Peyer's patch (tissue), 4 donors: ENCODE data around the gene ORM1.

Experiments
- CTCF ChIP-seq, 6 experiments: fragments of 450-650 bp in 4 of 6; fragments of 200-600 bp in 2 of 6; sonication (generic) in 1 of 6; IDR thresholded peaks; one replicate each; pipeline ENCODE4 v1.5.1; 2017 to 2019; ENCODE audit warnings: antibody characterized with exemption in 6 of 6, mild to moderate bottlenecking in 3 of 6, moderate library complexity in 1 of 6
- POLR2A ChIP-seq, 2 donors: fragments of 450-650 bp; IDR thresholded peaks; one replicate each; pipeline ENCODE4 v1.5.1; 2017; ENCODE audit warnings: antibody characterized with exemption in 2 of 2, mild to moderate bottlenecking in 2 of 2, moderate library complexity in 2 of 2

GRCh38 chr9:114290561-114290986 lies 32.3 kb upstream of the ORM1 start:
- no peak for TF ChIP-seq CTCF (IDR thresholded peaks at IDR 0.05)
- no peak for TF ChIP-seq POLR2A (IDR thresholded peaks at IDR 0.05)
